HEK293T (cell line): ENCODE data around the gene LTBP2.

ENCODE experiments used
- CTCF ChIA-PET: fragments of 350-600 bp; formaldehyde crosslinking; extraction: SDS; loops from one replicate; lab custom pipeline; 2021; ENCODE audit warnings: antibody characterized with exemption, inconsistent platforms; lab: Yijun Ruan, JAX
- POLR2A ChIA-PET: fragments of 350-600 bp; formaldehyde crosslinking; extraction: SDS; loops from one replicate; lab custom pipeline; 2020; ENCODE audit warnings: antibody characterized with exemption, inconsistent platforms; lab: Yijun Ruan, JAX
- DNase-seq: peaks from one replicate; pipeline ENCODE4 v3.0.0; 2012; ENCODE audit warnings: mixed read lengths; ENCODE audit errors: extremely low spot score
- ARNT ChIP-seq: fragments of 450-650 bp; IDR thresholded peaks from 2 replicates; pipeline ENCODE4 v1.6.1; 2017; ENCODE audit warnings: mild to moderate bottlenecking
- BHLHE40 ChIP-seq: fragments of 450-650 bp; IDR thresholded peaks from 2 replicates; pipeline ENCODE4 v1.6.1; 2016; ENCODE audit warnings: mild to moderate bottlenecking, moderate library complexity, borderline replicate concordance
- CTBP1 ChIP-seq: fragments of 450-650 bp; IDR thresholded peaks from 2 replicates; pipeline ENCODE4 v1.6.1; 2016; ENCODE audit warnings: borderline replicate concordance
- ELF4 ChIP-seq: fragments of 450-650 bp; IDR thresholded peaks from 2 replicates; pipeline ENCODE4 v1.6.1; 2017; ENCODE audit warnings: antibody characterized with exemption
- FOXA1 ChIP-seq: fragments of 450-650 bp; IDR thresholded peaks from 2 replicates; pipeline ENCODE4 v1.6.1; 2016; ENCODE audit warnings: mild to moderate bottlenecking
- FOXK2 ChIP-seq: fragments of 450-650 bp; IDR thresholded peaks from 2 replicates; pipeline ENCODE4 v1.6.1; 2016; ENCODE audit warnings: mild to moderate bottlenecking
- FOXM1 ChIP-seq: fragments of 450-650 bp; IDR thresholded peaks from 2 replicates; pipeline ENCODE4 v1.6.1; 2017; ENCODE audit warnings: mild to moderate bottlenecking, borderline replicate concordance
- HDGF ChIP-seq: fragments of 450-650 bp; IDR thresholded peaks from 2 replicates; pipeline ENCODE4 v1.6.1; 2017; ENCODE audit warnings: antibody characterized with exemption, borderline replicate concordance
- L3MBTL2 ChIP-seq: fragments of 450-650 bp; conservative IDR thresholded peaks from 2 replicates; pipeline ENCODE4 v1.6.1; 2016; ENCODE audit warnings: mild to moderate bottlenecking
- LEF1 ChIP-seq: fragments of 450-650 bp; IDR thresholded peaks from 2 replicates; pipeline ENCODE4 v1.6.1; 2017; ENCODE audit warnings: mild to moderate bottlenecking, borderline replicate concordance
- NFRKB ChIP-seq: fragments of 450-650 bp; IDR thresholded peaks from 2 replicates; pipeline ENCODE4 v1.6.1; 2016; ENCODE audit warnings: mild to moderate bottlenecking, moderate library complexity
- SP1 ChIP-seq: fragments of 450-650 bp; IDR thresholded peaks from 2 replicates; pipeline ENCODE4 v1.6.1; 2017
- SUZ12 ChIP-seq: fragments of 450-650 bp; IDR thresholded peaks from 2 replicates; pipeline ENCODE4 v1.6.1; 2016; ENCODE audit warnings: mild to moderate bottlenecking
- TARDBP ChIP-seq: fragments of 450-650 bp; IDR thresholded peaks from 2 replicates; pipeline ENCODE4 v1.6.1; 2016
- ZNF384 ChIP-seq: fragments of 450-650 bp; IDR thresholded peaks from 2 replicates; pipeline ENCODE4 v1.6.1; 2016
- TF ChIP-seq, protein P1 (sequence below): fragments of 450-650 bp; IDR thresholded peaks from 2 replicates; pipeline ENCODE4 v1.6.1; 2016

LTBP2 gene

DNA sequence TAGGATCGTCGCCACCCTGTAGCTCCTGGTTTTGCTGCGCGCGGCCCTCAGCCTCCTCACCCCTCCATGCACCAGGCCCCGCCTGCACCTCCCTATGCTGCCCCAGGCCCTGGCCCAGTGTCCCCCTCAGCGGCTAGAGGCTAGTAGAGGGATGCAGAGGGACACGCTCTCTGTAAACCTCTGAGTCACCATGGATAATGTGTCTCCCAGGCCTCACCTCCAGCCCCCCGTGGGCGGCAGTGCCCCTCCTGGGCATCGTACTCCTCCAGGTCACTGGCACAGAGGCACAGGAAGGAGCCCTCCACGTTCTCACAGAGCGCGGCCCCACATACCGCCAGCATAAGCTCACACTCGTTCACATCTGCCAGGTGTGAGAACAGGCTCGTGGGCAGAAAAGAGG is 106.2 kb downstream of the LTBP2 start:
- no peak for DNase-seq
- ChIA-PET CTCF (no interaction called here), POLR2A (no interaction called here)
- TF ChIP-seq NFRKB: no peak
- TF ChIP-seq, protein P1, sequence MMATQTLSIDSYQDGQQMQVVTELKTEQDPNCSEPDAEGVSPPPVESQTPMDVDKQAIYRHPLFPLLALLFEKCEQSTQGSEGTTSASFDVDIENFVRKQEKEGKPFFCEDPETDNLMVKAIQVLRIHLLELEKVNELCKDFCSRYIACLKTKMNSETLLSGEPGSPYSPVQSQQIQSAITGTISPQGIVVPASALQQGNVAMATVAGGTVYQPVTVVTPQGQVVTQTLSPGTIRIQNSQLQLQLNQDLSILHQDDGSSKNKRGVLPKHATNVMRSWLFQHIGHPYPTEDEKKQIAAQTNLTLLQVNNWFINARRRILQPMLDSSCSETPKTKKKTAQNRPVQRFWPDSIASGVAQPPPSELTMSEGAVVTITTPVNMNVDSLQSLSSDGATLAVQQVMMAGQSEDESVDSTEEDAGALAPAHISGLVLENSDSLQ: no peak
- TF ChIP-seq LEF1: no peak
- no peak for TF ChIP-seq SUZ12
- TF ChIP-seq ELF4: no peak
- TF ChIP-seq HDGF: no peak
- TF ChIP-seq ARNT: no peak
- TF ChIP-seq ZNF384: no peak
- no peak for TF ChIP-seq L3MBTL2
- no peak for TF ChIP-seq FOXK2
- TF ChIP-seq CTBP1: no peak
- TF ChIP-seq BHLHE40: no peak
- TF ChIP-seq FOXA1: no peak

DNA sequence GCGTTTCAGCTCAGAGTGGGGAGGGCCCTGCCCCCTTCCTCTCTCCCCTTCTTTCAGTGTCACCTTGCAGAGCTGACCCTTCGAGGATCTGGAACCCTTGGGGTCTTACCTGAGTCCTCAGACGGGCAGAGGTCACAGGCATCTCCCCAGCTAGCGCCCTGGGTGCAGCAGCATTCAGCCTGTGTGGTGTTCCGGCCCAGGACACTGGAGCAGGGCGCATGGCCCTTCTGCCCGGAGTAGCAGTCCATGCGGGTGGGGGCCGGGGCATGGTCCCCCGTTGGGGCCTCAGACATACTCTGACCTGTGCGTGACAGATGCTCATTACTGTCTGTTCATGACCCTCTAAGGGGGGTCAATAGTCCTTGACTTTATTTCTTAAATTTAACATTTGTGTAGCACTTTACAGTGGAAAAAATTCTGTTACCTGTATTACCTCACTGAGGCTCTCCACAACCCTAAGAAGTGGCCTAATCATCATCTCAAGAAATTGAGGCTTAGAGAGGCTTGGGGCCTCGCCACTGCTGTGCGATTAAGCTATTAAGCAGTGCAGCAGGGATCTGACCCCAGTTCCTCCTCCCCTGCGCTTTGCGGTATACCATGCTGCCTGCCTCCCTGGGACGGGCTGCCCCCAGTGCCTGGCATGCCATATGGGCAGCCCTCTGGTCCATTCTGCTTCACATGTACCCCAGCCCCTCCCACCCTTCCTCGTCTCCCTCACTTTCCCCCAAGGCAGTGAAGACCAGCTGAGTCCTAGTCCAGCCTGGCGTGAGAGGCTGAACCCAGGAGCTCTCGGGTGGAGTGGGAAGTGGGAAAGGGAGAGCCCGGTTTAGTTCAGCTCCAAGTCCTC is 106.9 kb downstream of the LTBP2 start:
- DNase-seq: no peak
- no peak for TF ChIP-seq L3MBTL2
- TF ChIP-seq NFRKB: no peak
- TF ChIP-seq FOXA1: no peak
- no peak for TF ChIP-seq SUZ12
- no peak for TF ChIP-seq SP1
- TF ChIP-seq TARDBP: no peak
- no peak for TF ChIP-seq BHLHE40
- TF ChIP-seq ARNT: no peak
- ChIA-PET POLR2A (interaction anchor here (1.6 kb wide), 1 partner anchor 12 kb away, joined by 7 read pairs; the partner anchor contains the start of genes ISCA2 and NPC2), CTCF (no interaction called here)

DNA sequence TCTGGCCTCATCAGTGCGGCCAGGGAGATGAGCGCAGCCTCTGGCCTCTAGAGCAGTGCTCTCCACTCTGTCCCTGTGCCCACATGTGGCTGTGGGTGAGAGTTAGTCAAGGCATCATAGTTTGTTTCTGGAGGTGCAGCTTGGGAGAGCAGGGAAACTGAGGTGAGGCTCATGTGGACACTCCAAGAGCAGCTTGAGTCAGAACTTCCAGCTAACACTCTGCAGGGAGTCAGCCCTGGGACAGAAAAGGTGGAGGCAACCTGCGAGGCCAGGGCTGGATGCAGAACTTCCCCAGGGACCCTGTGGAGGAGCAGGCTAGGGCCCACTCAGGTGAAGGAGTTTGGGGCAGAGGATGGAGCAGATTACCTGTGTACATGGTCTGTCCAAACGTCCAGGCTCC is 107.6 kb downstream of the LTBP2 start:
- no peak for DNase-seq
- POLR2A ChIA-PET: interaction anchor here (1.6 kb wide), 1 partner anchor 11 kb away, joined by 7 read pairs; the partner anchor contains the start of genes ISCA2 and NPC2
- TF ChIP-seq ARNT (no peak), CTBP1 (no peak), NFRKB (no peak), FOXK2 (no peak), HDGF (no peak), SP1 (no peak), BHLHE40 (no peak), LEF1 (no peak), FOXA1 (no peak), TARDBP (no peak), L3MBTL2 (no peak), ELF4 (no peak), SUZ12 (no peak), FOXM1 (no peak), ZNF384 (no peak)
- TF ChIP-seq, protein P1: no peak
- CTCF ChIA-PET: no interaction called here

DNA sequence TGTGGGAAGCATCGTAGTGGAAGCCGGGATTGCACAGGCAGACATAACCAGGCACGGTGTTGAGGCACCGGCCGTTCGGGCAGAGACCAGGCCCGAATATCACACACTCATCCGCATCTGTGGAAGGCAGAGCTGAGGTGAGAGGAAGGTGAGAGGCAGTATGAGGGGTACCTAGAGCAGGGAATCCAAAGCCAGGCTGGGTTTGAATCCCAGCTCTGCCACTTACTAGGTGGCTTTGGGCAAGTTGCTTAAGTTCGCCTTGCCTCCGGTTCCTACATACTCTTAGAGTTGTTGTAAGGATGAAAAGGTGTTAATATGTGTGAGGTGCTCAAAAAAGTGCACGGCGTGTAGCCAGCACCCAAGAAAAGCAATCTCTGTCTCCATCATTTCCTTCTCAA is 108.1 kb downstream of the LTBP2 start:
- no peak for DNase-seq
- ChIA-PET POLR2A (interaction anchor here (1.6 kb wide), 1 partner anchor 11 kb away, joined by 7 read pairs; the partner anchor contains the start of genes ISCA2 and NPC2), CTCF (no interaction called here)
- TF ChIP-seq SP1 (no peak), L3MBTL2 (no peak), BHLHE40 (no peak), LEF1 (no peak), ZNF384 (no peak), SUZ12 (no peak), ELF4 (no peak)
- TF ChIP-seq, protein P1: no peak

DNA sequence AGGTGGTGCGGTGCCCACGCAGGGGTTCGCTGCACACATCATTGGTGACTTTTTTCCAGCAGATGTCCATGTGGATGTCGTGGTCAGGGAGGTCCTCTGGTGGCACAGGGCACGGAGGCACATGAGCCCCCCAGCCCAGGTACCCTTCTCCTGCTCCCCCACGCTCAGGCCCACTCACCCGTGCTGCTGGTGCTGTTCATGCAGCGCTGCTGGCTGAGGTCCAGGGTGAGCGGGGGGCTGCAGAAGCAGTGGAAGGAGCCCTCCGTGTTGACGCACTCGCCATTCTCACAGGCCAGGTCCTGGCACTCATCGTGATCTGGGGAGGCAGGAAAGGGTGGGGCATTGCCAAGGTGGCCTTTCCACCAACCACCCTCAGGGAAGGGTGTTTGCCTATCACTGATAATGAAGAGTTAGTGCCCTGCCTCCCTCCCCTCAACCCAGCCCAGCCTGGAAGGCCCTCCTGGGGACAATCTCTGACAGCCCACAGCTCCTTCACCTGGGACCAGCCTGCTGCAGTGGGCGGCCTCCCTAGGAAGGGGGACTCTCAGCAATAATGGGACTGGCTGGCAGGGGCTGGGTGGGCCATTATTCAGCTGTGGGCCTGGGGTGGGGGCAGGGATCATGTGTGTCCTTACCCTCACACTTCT is 108.6 kb downstream of the LTBP2 start:
- no peak for TF ChIP-seq FOXA1
- no peak for TF ChIP-seq ZNF384
- no peak for TF ChIP-seq BHLHE40
- TF ChIP-seq FOXM1: no peak
- TF ChIP-seq HDGF: no peak
- TF ChIP-seq CTBP1: no peak
- TF ChIP-seq TARDBP: no peak
- no peak for TF ChIP-seq L3MBTL2
- TF ChIP-seq, protein P1: no peak
- TF ChIP-seq FOXK2: no peak
- TF ChIP-seq ARNT: no peak
- no peak for TF ChIP-seq ELF4
- TF ChIP-seq SP1: no peak
- TF ChIP-seq NFRKB: no peak
- TF ChIP-seq SUZ12: no peak
- no peak for TF ChIP-seq LEF1

More for the DNA sequence above, 108.6 kb downstream of the LTBP2 start:
- no peak for DNase-seq
- ChIA-PET POLR2A (interaction anchor here (1.4 to 1.6 kb wide), 2 partner anchors 10 kb away, joined by 5 to 7 read pairs; partner anchors contain the start of genes ISCA2 and NPC2), CTCF (interaction anchor here (1.9 kb wide), 1 partner anchor 10 kb away, joined by 11 read pairs; the partner anchor contains the start of genes ISCA2 and NPC2)
